HEK293 (cell line): ENCODE data around the gene RNH1.
A peak's percentile ranks its signal among the peaks of the same experiment; 100 is the strongest.

Experiments used
- CTCF ChIA-PET: fragments of 350-600 bp; formaldehyde crosslinking; extraction: SDS; loops from one replicate; lab custom pipeline; 2021; ENCODE audit warnings: antibody characterized with exemption; lab: Yijun Ruan, JAX
- POLR2A ChIA-PET: fragments of 300-600 bp; formaldehyde crosslinking; extraction: SDS; loops from one replicate; lab custom pipeline; 2020; ENCODE audit warnings: antibody characterized with exemption, inconsistent platforms; lab: Yijun Ruan, JAX
- H3K27ac ChIP-seq: fragments of 200-500 bp; sonication (Bioruptor generic); 2 replicates; pipeline ENCODE4 v1.5.1; 2014; ENCODE audit warnings: low read depth, low read length, control low read depth, inconsistent platforms; ENCODE audit errors: extremely low read depth
- H3K36me3 ChIP-seq, 2 experiments: fragments of 200-500 bp in 1 of 2; sonication (Bioruptor generic) in 1 of 2; 1 replicate in 1 of 2; 2 replicates in 1 of 2; pipeline ENCODE4 v1.5.1; 2014 to 2017; ENCODE audit warnings: inconsistent platforms in 2 of 2, low read length in 2 of 2; ENCODE audit not compliant: control insufficient read depth in 2 of 2, insufficient read depth in 1 of 2
- H3K4me1 ChIP-seq: fragments of 200-500 bp; sonication (Bioruptor generic); 2 replicates; pipeline ENCODE4 v1.5.1; 2014; ENCODE audit warnings: mild to moderate bottlenecking, low read length, inconsistent platforms; ENCODE audit not compliant: control insufficient read depth, insufficient read depth
- H3K4me3 ChIP-seq: 2 replicates; pipeline ENCODE4 v1.5.1; 2011; ENCODE audit warnings: low read depth, mild to moderate bottlenecking, control low read depth, low read length, moderate library complexity
- H3K9me3 ChIP-seq: fragments of 200-500 bp; sonication (Bioruptor generic); 2 replicates; pipeline ENCODE4 v1.5.1; 2014; ENCODE audit warnings: low read depth, low read length, inconsistent platforms; ENCODE audit not compliant: control insufficient read depth, insufficient read depth
- INSM2 ChIP-seq: fragments of 450-650 bp; formaldehyde crosslinking; IDR thresholded peaks from 2 replicates; pipeline ENCODE4 v1.5.1; 2016; ENCODE audit warnings: missing biosample characterization, missing genetic modification characterization
- KLF7 ChIP-seq: fragments of 450-650 bp; formaldehyde crosslinking; IDR thresholded peaks from 2 replicates; pipeline ENCODE4 v1.5.1; 2016; ENCODE audit warnings: missing biosample characterization, missing genetic modification characterization, borderline replicate concordance
- PRDM1 ChIP-seq: fragments of 450-650 bp; formaldehyde crosslinking; IDR thresholded peaks from 2 replicates; pipeline ENCODE4; 2016; ENCODE audit warnings: missing biosample characterization, missing genetic modification characterization
- RBAK ChIP-seq: fragments of 450-650 bp; formaldehyde crosslinking; IDR thresholded peaks from 2 replicates; pipeline ENCODE4 v1.5.1; 2016; ENCODE audit warnings: missing biosample characterization, missing genetic modification characterization
- ZNF404 ChIP-seq: fragments of 450-650 bp; formaldehyde crosslinking; IDR thresholded peaks from 2 replicates; pipeline ENCODE4 v1.5.1; 2017; ENCODE audit warnings: missing biosample characterization, missing genetic modification characterization
- ZNF558 ChIP-seq: fragments of 450-650 bp; formaldehyde crosslinking; IDR thresholded peaks from 2 replicates; pipeline ENCODE4 v1.5.1; 2016; ENCODE audit warnings: missing biosample characterization, missing genetic modification characterization
- ZNF560 ChIP-seq: fragments of 450-650 bp; formaldehyde crosslinking; IDR thresholded peaks from 2 replicates; pipeline ENCODE4 v1.5.1; 2017; ENCODE audit warnings: missing biosample characterization, missing genetic modification characterization, borderline replicate concordance
- ZNF600 ChIP-seq: fragments of 450-650 bp; formaldehyde crosslinking; IDR thresholded peaks from 2 replicates; pipeline ENCODE4 v1.5.1; 2016; ENCODE audit warnings: missing biosample characterization, missing genetic modification characterization
- ZNF660 ChIP-seq: fragments of 450-650 bp; IDR thresholded peaks from 2 replicates; pipeline ENCODE4 v1.5.1; 2018; ENCODE audit warnings: missing biosample characterization, mild to moderate bottlenecking, missing genetic modification characterization
- ZNF701 ChIP-seq: fragments of 450-650 bp; formaldehyde crosslinking; IDR thresholded peaks from 2 replicates; pipeline ENCODE4 v1.5.1; 2016; ENCODE audit warnings: missing biosample characterization, missing genetic modification characterization
- TF ChIP-seq, protein P1 (sequence below): fragments of 450-650 bp; formaldehyde crosslinking; IDR thresholded peaks from 2 replicates; pipeline ENCODE4 v1.5.0; 2017; ENCODE audit warnings: missing biosample characterization, missing genetic modification characterization, borderline replicate concordance
- TF ChIP-seq, protein P2 (sequence below): fragments of 450-650 bp; IDR thresholded peaks from 2 replicates; pipeline ENCODE4 v1.5.1; 2018; ENCODE audit warnings: missing biosample characterization, mild to moderate bottlenecking, missing genetic modification characterization
- TF ChIP-seq, protein P3 (sequence below): fragments of 450-650 bp; formaldehyde crosslinking; conservative IDR thresholded peaks from 2 replicates; pipeline ENCODE4 v1.5.1; 2016; ENCODE audit warnings: low read depth, missing biosample characterization, missing genetic modification characterization

RNH1 gene

DNA sequence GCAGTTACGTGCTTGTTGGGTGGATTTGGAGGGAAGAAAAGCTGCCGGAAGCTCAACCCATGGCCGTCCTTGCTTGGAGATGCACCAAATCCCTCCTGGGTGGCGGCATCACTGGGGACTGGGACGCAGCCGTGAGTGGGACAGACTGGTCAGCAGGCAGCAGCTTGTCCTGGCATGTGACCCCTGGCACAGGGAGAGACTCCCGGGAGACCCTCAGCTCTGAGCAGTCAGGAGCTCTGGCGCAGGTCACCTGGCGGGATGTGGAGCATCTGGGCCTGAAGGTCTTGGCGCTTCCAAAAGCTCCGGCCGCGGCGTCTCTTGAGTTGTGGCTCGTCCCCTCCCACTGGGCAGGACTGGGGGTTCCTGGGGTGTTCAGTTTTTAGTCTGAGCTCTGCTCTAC lies 30.6 kb downstream of the RNH1 start:
- no peaks in the 10 kb centered on the region for H3K9me3 ChIP-seq
- H3K36me3 ChIP-seq, result peaks cover 0 to 39% of the 10 kb centered on the region in 2 experiments; a peak in 1 of 3 replicates
- H3K4me1 ChIP-seq, result no peaks in the 10 kb centered on the region
- TF ChIP-seq PRDM1 (tag by site-specific recombination), result no peak
- TF ChIP-seq, protein P1, sequence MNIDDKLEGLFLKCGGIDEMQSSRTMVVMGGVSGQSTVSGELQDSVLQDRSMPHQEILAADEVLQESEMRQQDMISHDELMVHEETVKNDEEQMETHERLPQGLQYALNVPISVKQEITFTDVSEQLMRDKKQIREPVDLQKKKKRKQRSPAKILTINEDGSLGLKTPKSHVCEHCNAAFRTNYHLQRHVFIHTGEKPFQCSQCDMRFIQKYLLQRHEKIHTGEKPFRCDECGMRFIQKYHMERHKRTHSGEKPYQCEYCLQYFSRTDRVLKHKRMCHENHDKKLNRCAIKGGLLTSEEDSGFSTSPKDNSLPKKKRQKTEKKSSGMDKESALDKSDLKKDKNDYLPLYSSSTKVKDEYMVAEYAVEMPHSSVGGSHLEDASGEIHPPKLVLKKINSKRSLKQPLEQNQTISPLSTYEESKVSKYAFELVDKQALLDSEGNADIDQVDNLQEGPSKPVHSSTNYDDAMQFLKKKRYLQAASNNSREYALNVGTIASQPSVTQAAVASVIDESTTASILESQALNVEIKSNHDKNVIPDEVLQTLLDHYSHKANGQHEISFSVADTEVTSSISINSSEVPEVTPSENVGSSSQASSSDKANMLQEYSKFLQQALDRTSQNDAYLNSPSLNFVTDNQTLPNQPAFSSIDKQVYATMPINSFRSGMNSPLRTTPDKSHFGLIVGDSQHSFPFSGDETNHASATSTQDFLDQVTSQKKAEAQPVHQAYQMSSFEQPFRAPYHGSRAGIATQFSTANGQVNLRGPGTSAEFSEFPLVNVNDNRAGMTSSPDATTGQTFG (tag by site-specific recombination), result no peak
- TF ChIP-seq ZNF660, result no peak
- TF ChIP-seq KLF7 (tag by site-specific recombination), result no peak
- no peak for TF ChIP-seq ZNF404 (tag by site-specific recombination)
- no peak for TF ChIP-seq RBAK
- TF ChIP-seq INSM2 (tag by site-specific recombination), result no peak
- TF ChIP-seq ZNF701 (tag by site-specific recombination), result no peak
- CTCF ChIA-PET, result interaction anchor here (1.1 kb wide), 1 partner anchor 43 kb away, joined by 3 read pairs; no protein-coding TSS in a partner anchor
- H3K27ac ChIP-seq, result no peak overlapping the region
- no peak overlapping the region for H3K4me3 ChIP-seq
- POLR2A ChIA-PET, result no interaction called here

DNA sequence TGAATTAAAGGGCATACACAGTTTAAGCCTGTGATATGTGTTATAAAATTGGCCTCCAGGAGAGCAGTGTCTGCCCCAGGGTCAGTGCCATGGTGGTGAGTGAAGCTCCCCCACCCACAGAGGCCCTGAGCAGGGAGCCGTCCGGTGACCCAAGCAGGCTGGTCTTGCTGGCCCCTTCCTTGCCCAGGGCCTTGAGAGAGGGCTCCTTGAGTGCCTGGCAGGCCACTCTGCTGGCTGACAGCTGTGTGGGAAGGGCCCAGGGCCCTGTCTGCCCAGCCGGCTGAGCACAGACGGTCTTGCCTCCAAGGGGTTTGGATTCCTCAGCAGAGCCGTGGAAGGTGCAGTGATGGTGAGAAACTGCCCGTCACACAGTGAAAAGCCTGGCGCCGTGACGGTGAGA lies 31.1 kb downstream of the RNH1 start:
- Histone ChIP-seq H3K4me1 (no peaks in the 10 kb centered on the region), H3K36me3 (peaks cover 0 to 35% of the 10 kb centered on the region in 2 experiments; a peak in 1 of 3 replicates), H3K9me3 (no peaks in the 10 kb centered on the region), H3K27ac (no peak overlapping the region), H3K4me3 (no peak overlapping the region)
- TF ChIP-seq, protein P2, sequence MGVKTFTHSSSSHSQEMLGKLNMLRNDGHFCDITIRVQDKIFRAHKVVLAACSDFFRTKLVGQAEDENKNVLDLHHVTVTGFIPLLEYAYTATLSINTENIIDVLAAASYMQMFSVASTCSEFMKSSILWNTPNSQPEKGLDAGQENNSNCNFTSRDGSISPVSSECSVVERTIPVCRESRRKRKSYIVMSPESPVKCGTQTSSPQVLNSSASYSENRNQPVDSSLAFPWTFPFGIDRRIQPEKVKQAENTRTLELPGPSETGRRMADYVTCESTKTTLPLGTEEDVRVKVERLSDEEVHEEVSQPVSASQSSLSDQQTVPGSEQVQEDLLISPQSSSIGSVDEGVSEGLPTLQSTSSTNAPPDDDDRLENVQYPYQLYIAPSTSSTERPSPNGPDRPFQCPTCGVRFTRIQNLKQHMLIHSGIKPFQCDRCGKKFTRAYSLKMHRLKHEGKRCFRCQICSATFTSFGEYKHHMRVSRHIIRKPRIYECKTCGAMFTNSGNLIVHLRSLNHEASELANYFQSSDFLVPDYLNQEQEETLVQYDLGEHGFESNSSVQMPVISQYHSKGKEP (tag by site-specific recombination), result no peak
- ChIA-PET POLR2A (no interaction called here), CTCF (interaction anchor here (1.1 kb wide), 1 partner anchor 43 kb away, joined by 3 read pairs; no protein-coding TSS in a partner anchor)

DNA sequence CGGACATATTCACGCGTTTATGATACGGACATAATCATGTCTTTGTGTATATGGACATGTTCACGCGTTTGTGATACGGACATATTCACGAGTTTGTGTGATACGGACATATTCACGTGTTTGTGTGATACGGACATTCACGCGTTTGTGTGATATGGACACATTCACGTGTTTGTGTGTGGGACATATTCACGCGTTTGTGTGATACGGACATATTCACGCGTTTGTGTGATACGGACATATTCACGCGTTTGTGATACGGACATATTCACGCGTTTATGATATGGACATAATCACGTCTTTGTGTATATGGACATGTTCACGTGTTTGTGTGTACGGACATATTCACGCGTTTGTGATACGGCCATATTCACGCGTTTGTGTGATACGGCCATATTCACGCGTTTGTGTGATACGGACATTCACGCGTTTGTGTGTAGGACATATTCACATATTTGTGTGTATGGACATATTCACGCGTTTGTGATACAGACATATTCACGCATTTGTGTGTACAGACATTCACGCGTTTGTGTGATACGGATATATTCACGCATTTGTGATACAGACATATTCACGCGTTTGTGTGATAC lies 32.0 kb downstream of the RNH1 start:
- H3K9me3 ChIP-seq, result no peaks in the 10 kb centered on the region
- POLR2A ChIA-PET, result interaction anchor here (0.9 kb wide), 1 partner anchor 31 kb away, joined by 4 read pairs; no protein-coding TSS in a partner anchor
- TF ChIP-seq ZNF560 (tag by site-specific recombination) (no peak), ZNF558 (tag by site-specific recombination) (no peak), ZNF600 (tag by site-specific recombination) (peak; percentile 89)
- TF ChIP-seq, protein P3, sequence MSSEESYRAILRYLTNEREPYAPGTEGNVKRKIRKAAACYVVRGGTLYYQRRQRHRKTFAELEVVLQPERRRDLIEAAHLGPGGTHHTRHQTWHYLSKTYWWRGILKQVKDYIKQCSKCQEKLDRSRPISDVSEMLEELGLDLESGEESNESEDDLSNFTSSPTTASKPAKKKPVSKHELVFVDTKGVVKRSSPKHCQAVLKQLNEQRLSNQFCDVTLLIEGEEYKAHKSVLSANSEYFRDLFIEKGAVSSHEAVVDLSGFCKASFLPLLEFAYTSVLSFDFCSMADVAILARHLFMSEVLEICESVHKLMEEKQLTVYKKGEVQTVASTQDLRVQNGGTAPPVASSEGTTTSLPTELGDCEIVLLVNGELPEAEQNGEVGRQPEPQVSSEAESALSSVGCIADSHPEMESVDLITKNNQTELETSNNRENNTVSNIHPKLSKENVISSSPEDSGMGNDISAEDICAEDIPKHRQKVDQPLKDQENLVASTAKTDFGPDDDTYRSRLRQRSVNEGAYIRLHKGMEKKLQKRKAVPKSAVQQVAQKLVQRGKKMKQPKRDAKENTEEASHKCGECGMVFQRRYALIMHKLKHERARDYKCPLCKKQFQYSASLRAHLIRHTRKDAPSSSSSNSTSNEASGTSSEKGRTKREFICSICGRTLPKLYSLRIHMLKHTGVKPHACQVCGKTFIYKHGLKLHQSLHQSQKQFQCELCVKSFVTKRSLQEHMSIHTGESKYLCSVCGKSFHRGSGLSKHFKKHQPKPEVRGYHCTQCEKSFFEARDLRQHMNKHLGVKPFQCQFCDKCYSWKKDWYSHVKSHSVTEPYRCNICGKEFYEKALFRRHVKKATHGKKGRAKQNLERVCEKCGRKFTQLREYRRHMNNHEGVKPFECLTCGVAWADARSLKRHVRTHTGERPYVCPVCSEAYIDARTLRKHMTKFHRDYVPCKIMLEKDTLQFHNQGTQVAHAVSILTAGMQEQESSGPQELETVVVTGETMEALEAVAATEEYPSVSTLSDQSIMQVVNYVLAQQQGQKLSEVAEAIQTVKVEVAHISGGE (tag by site-specific recombination), result no peak
- H3K36me3 ChIP-seq, result peaks cover 0 to 33% of the 10 kb centered on the region in 2 experiments; a peak in 1 of 3 replicates
- no peak overlapping the region for H3K27ac ChIP-seq
- CTCF ChIA-PET, result no interaction called here
- H3K4me1 ChIP-seq, result no peaks in the 10 kb centered on the region
- H3K4me3 ChIP-seq, result no peak overlapping the region
